Prostate gland (tissue), 2 donors: ENCODE measurements around the gene DTX3L. TPM values are rescaled to one million over a fixed set of nuclear protein-coding genes. Genes with fewer than 3 reads are reported as not detected.

Experiments
- DNase-seq: peaks from one replicate; pipeline ENCODE4 v3.0.0-alpha.2; 2019; ENCODE audit warnings: low spot score
- H3K27ac ChIP-seq, 2 donors: fragments of 200-600 bp; sonication (generic); 2 replicates each; pipeline ENCODE4 v1.5.1; 2017 to 2019
- H3K27me3 ChIP-seq: fragments of 200-600 bp; sonication (generic); replicated peaks from 2 replicates; pipeline ENCODE4 v1.5.1; 2019; ENCODE audit not compliant: insufficient read depth
- H3K36me3 ChIP-seq, 2 donors: fragments of 200-600 bp; sonication (generic); 1 replicate in 1 of 2; 2 replicates in 1 of 2; pipeline versions ENCODE4 v1.5.1 to v1.8.1; 2017 to 2019
- H3K4me1 ChIP-seq: fragments of 200-600 bp; sonication (generic); replicated peaks from 2 replicates; pipeline ENCODE4 v1.5.1; 2019
- H3K4me3 ChIP-seq, 2 donors: fragments of 200-600 bp; sonication (generic); 2 replicates each; pipeline ENCODE4 v1.5.1; 2017 to 2019
- H3K9me3 ChIP-seq: fragments of 200-600 bp; sonication (generic); 2 replicates; pipeline ENCODE4 v1.5.1; 2017
- POLR2A ChIP-seq: fragments of 450-650 bp; IDR thresholded peaks from one replicate; pipeline ENCODE4 v1.6.1; 2016; ENCODE audit warnings: antibody characterized with exemption, mild to moderate bottlenecking
- POLR2AphosphoS5 ChIP-seq: sonication (generic); formaldehyde crosslinking; IDR thresholded peaks from one replicate; pipeline ENCODE4 v1.6.1; 2017; ENCODE audit warnings: antibody characterized with exemption
- WGBS: methylation state at CpG from one replicate; pipeline ENCODE4 v1.1.5; 2018; 5-methylcytosine and 5-hydroxymethylcytosine counted together
- intact Hi-C: fragments of 100-400 bp; cut with DNase I; formaldehyde crosslinking; loops from one replicate; pipeline ENCODE4 v1.14.2; 2022
- total RNA-seq, 2 donors: library from RNA; depleted of rRNA; stranded (reverse); fragments of >200 nt; gene quantifications; one replicate each; pipeline ENCODE4 v1.1.0, GENCODE V29; 2016
- TF ChIP-seq, protein P1 (sequence below), 4 experiments: fragments of 200-600 bp in 2 of 4; fragments of 450-650 bp in 2 of 4; sonication (generic) in 2 of 4; IDR thresholded peaks; 1 replicate in 3 of 4; 2 replicates in 1 of 4; pipeline ENCODE4 v1.5.1; 2016 to 2019; ENCODE audit warnings: antibody characterized with exemption in 4 of 4, mild to moderate bottlenecking in 2 of 4, moderate library complexity in 2 of 4

The DTX3L gene
- 10 to 100 TPM; 22.8 to 46.3 TPM for total RNA-seq

GRCh38 chr3:122564155-122564912 lies at the start of gene DTX3L, which contains the start of gene PARP9:
DTX3L (plus strand) TSS chr3:122564338; CDS start chr3:122564427, 89 bp downstream.
PARP9 (minus strand) TSS chr3:122564300; CDS start chr3:122559620, 4,680 bp downstream.
- WGBS: under 1% methylated on average over 48 of the region's 56 CpGs
- intact Hi-C loops: loop anchor here (5.0 kb wide), 1 partner anchor 233 kb away; the partner anchor contains the start of gene SLC49A4
- TF ChIP-seq, protein P1, sequence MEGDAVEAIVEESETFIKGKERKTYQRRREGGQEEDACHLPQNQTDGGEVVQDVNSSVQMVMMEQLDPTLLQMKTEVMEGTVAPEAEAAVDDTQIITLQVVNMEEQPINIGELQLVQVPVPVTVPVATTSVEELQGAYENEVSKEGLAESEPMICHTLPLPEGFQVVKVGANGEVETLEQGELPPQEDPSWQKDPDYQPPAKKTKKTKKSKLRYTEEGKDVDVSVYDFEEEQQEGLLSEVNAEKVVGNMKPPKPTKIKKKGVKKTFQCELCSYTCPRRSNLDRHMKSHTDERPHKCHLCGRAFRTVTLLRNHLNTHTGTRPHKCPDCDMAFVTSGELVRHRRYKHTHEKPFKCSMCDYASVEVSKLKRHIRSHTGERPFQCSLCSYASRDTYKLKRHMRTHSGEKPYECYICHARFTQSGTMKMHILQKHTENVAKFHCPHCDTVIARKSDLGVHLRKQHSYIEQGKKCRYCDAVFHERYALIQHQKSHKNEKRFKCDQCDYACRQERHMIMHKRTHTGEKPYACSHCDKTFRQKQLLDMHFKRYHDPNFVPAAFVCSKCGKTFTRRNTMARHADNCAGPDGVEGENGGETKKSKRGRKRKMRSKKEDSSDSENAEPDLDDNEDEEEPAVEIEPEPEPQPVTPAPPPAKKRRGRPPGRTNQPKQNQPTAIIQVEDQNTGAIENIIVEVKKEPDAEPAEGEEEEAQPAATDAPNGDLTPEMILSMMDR (IDR thresholded peaks at IDR 0.05): no peak
- peak; percentile 82 for TF ChIP-seq POLR2A
- peak; percentile 65 for TF ChIP-seq POLR2AphosphoS5
- H3K9me3 ChIP-seq: no peaks in the 10 kb centered on the region
- no peaks in the 10 kb centered on the region for H3K36me3 ChIP-seq
- H3K27ac ChIP-seq: peak within 1 kb of the TSS; percentile 96
- peak within 1 kb of the TSS; percentile 76 to 78 for H3K4me3 ChIP-seq
- H3K27me3 ChIP-seq: no peaks in the 10 kb centered on the region
- peak; percentile 81 for DNase-seq
- H3K4me1 ChIP-seq: peaks cover 7% of the 10 kb centered on the region

DNA sequence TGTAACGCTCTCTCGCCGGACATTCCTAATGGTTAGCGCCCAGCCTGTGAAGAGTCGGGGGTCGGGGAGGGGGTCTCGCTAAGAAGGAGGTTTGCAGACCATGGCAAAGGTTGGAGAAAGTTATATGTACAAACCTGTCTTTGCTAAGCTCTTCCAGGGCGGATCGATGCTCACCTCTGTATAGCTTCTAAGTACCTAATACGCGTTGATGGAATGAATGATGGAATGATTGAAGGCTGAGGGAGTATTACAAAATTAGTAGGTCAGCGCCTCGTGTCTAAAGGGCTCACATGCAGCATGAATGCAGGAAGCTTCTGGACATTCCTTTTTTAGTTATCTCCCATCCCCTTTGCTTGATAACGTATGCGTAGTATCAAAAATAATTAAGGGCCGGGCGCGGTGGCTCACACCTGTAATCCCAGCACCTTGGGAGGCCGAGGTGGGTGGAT lies 49.1 kb upstream of the DTX3L start:
- H3K27me3 ChIP-seq: no peaks in the 10 kb centered on the region
- peak overlapping the region; percentile 86 to 87 for H3K4me3 ChIP-seq
- no peak for DNase-seq
- intact Hi-C loops: loop anchor here (10.0 kb wide), 1 partner anchor 100 kb away; the partner anchor contains the start of gene WDR5B
- H3K9me3 ChIP-seq: no peaks in the 10 kb centered on the region
- peak overlapping the region; percentile 92 to 96 for H3K27ac ChIP-seq
- H3K36me3 ChIP-seq: no peaks in the 10 kb centered on the region
- no peaks in the 10 kb centered on the region for H3K4me1 ChIP-seq
- 40% methylated on average over 19 of the region's 19 CpGs for WGBS
- TF ChIP-seq POLR2A: no peak
- TF ChIP-seq, protein P1 (IDR thresholded peaks at IDR 0.05): no peak
- TF ChIP-seq POLR2AphosphoS5: no peak

- Histone ChIP-seq H3K36me3 (no peaks in the 10 kb centered on the region), H3K4me3 (no peak overlapping the region), H3K27ac (no peak overlapping the region), H3K27me3 (no peaks in the 10 kb centered on the region), H3K9me3 (no peaks in the 10 kb centered on the region), H3K4me1 (no peaks in the 10 kb centered on the region)
- intact Hi-C loops: loop anchor here (10.0 kb wide), 1 partner anchor 101 kb away; the partner anchor contains the start of gene WDR5B
- WGBS: 98% methylated on average over 3 of the region's 3 CpGs
- no peak for DNase-seq
- TF ChIP-seq POLR2AphosphoS5 (no peak), POLR2A (no peak)
- TF ChIP-seq, protein P1 (IDR thresholded peaks at IDR 0.05): no peak
Observed at GRCh38 chr3:122515870-122516269, 48.3 kb upstream of the DTX3L start.

GRCh38 chr3:122516846-122517360 lies 47.2 kb upstream of the DTX3L start:
- Histone ChIP-seq H3K4me3 (no peak overlapping the region), H3K9me3 (no peaks in the 10 kb centered on the region), H3K36me3 (no peaks in the 10 kb centered on the region), H3K27me3 (no peaks in the 10 kb centered on the region), H3K27ac (no peak overlapping the region), H3K4me1 (no peaks in the 10 kb centered on the region)
- TF ChIP-seq, protein P1 (IDR thresholded peaks at IDR 0.05): no peak
- no peak for TF ChIP-seq POLR2A
- TF ChIP-seq POLR2AphosphoS5: no peak
- no peak for DNase-seq
- intact Hi-C loops: loop anchor here (10.0 kb wide), 1 partner anchor 102 kb away; the partner anchor contains the start of gene WDR5B
- 87% methylated on average over 6 of the region's 6 CpGs for WGBS
